Trophoblast cell (in vitro differentiated cells and primary cell): ENCODE measurements around the gene NDUFA11.
A peak's percentile ranks its signal among the peaks of the same experiment; 100 is the strongest.

ENCODE experiments used
- DNase-seq, 2 donors: peaks; one replicate each; pipeline ENCODE4 v3.0.0-alpha.2; 2016
- H2AFZ ChIP-seq: 2 replicates; pipeline ENCODE4 v1.6.1; 2013; ENCODE audit warnings: low read length, moderate library complexity, mild to moderate bottlenecking; ENCODE audit not compliant: insufficient read depth, poor library complexity
- H2AK5ac ChIP-seq: 2 replicates; pipeline ENCODE4 v1.6.1; 2013; ENCODE audit warnings: mild to moderate bottlenecking, low read length
- H2BK120ac ChIP-seq: 2 replicates; pipeline ENCODE4 v1.6.1; 2013; ENCODE audit warnings: low read length, mild to moderate bottlenecking, moderate library complexity; ENCODE audit not compliant: insufficient read depth, poor library complexity
- H2BK12ac ChIP-seq: 2 replicates; pipeline ENCODE4 v1.6.1; 2013; ENCODE audit warnings: mild to moderate bottlenecking, low read length, moderate library complexity
- H2BK5ac ChIP-seq: 2 replicates; pipeline ENCODE4 v1.6.1; 2013; ENCODE audit warnings: low read length, low read depth, moderate library complexity, mild to moderate bottlenecking; ENCODE audit not compliant: poor library complexity
- H3K14ac ChIP-seq: 2 replicates; pipeline ENCODE4 v1.6.1; 2013; ENCODE audit warnings: mild to moderate bottlenecking, low read length
- H3K18ac ChIP-seq: 2 replicates; pipeline ENCODE4 v1.6.1; 2013; ENCODE audit warnings: mild to moderate bottlenecking, low read length
- H3K23ac ChIP-seq: 2 replicates; pipeline ENCODE4 v1.6.1; 2013; ENCODE audit warnings: low read length
- H3K27ac ChIP-seq: 2 replicates; pipeline ENCODE4 v1.5.1; 2013; ENCODE audit warnings: low read depth, mild to moderate bottlenecking, inconsistent platforms, low read length, moderate library complexity
- H3K27me3 ChIP-seq: 2 replicates; pipeline ENCODE4 v1.6.1; 2013; ENCODE audit warnings: inconsistent platforms, mild to moderate bottlenecking, low read length, moderate library complexity; ENCODE audit not compliant: insufficient read depth
- H3K36me3 ChIP-seq, 2 experiments: 1 replicate in 1 of 2; 2 replicates in 1 of 2; pipeline ENCODE4 v1.6.1; 2013; ENCODE audit warnings: low read length in 2 of 2, mild to moderate bottlenecking in 2 of 2, moderate library complexity in 1 of 2; ENCODE audit not compliant: insufficient read depth in 2 of 2, control insufficient read depth in 1 of 2
- H3K4ac ChIP-seq: 2 replicates; pipeline ENCODE4 v1.6.1; 2013; ENCODE audit warnings: low read depth, mild to moderate bottlenecking, low read length, moderate library complexity
- H3K4me1 ChIP-seq, 2 experiments: 1 replicate in 1 of 2; 2 replicates in 1 of 2; pipeline ENCODE4 v1.6.1; 2013; ENCODE audit warnings: low read length in 2 of 2, mild to moderate bottlenecking in 2 of 2, moderate library complexity in 1 of 2; ENCODE audit not compliant: insufficient read depth in 2 of 2, control insufficient read depth in 1 of 2
- H3K4me2 ChIP-seq: 2 replicates; pipeline ENCODE4 v1.6.1; 2013; ENCODE audit warnings: inconsistent platforms, mild to moderate bottlenecking, low read length, moderate library complexity
- H3K4me3 ChIP-seq: 2 replicates; pipeline ENCODE4 v1.5.1; 2013; ENCODE audit warnings: mild to moderate bottlenecking, low read depth, low read length, inconsistent platforms
- H3K79me1 ChIP-seq: one replicate; pipeline ENCODE4 v1.6.1; 2013; ENCODE audit warnings: low read length
- H3K79me2 ChIP-seq: 2 replicates; pipeline ENCODE4 v1.6.1; 2013; ENCODE audit warnings: low read length, mild to moderate bottlenecking; ENCODE audit not compliant: control insufficient read depth, insufficient read depth, poor library complexity
- H3K9ac ChIP-seq: 2 replicates; pipeline ENCODE4 v1.6.1; 2013; ENCODE audit warnings: mild to moderate bottlenecking, low read length
- H3K9me3 ChIP-seq: 2 replicates; pipeline ENCODE4 v1.6.1; 2013; ENCODE audit warnings: low read depth, mild to moderate bottlenecking, control low read depth, inconsistent platforms, low read length; ENCODE audit not compliant: insufficient read depth
- H4K12ac ChIP-seq: 2 replicates; pipeline ENCODE4 v1.6.1; 2013; ENCODE audit warnings: low read depth, mild to moderate bottlenecking, low read length, moderate library complexity
- H4K8ac ChIP-seq: 2 replicates; pipeline ENCODE4 v1.6.1; 2013; ENCODE audit warnings: low read depth, mild to moderate bottlenecking, low read length, moderate library complexity
- H4K91ac ChIP-seq: one replicate; pipeline ENCODE4 v1.6.1; 2013; ENCODE audit warnings: low read depth, mild to moderate bottlenecking, low read length, moderate library complexity
- WGBS: extraction: QIAGEN DNeasy Blood & Tissue Kit; methylation state at CpG from one replicate; pipeline ENCODE4 v1.1.7; 2013; ENCODE audit warnings: missing lambda C conversion rate; ENCODE audit not compliant: insufficient read length, insufficient coverage; ENCODE audit errors: extremely low coverage; 5-methylcytosine and 5-hydroxymethylcytosine counted together

Gene NDUFA11

DNA sequence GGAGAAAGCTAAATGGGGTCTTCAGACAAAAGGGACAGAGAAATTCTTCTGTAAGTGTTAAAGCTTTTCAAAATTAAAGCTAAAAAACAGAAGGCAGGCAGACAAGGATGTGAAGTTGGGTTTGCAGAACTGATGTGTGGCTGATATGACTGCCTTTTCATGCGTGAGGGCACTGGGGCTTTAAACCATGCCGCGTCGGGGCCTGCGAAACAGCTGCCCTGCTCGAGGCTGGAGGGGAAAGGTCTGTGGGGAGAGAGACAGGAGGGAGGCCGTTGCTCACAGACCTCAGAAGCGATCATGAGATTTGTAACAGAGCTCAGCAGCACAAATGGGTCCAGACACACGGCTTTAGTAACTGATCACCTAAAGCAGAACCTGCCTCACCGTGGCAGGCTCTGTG lies 34.0 kb upstream of the NDUFA11 start:
- Histone ChIP-seq H3K27me3 (no peaks in the 10 kb centered on the region), H3K27ac (no peak overlapping the region), H2BK5ac (no peak overlapping the region), H3K79me1 (peaks cover 6% of the 10 kb centered on the region), H2AK5ac (no peak overlapping the region), H3K79me2 (no peaks in the 10 kb centered on the region), H3K9me3 (peaks cover 2% of the 10 kb centered on the region), H4K91ac (no peak overlapping the region), H4K8ac (no peak overlapping the region), H3K4me3 (no peak overlapping the region), H3K9ac (no peak overlapping the region), H3K14ac (no peak overlapping the region), H3K23ac (no peak overlapping the region), H3K4ac (no peak overlapping the region), H3K36me3 (peaks cover 42 to 56% of the 10 kb centered on the region in 2 experiments), H2AFZ (no peak overlapping the region), H4K12ac (no peak overlapping the region), H3K4me2 (no peak overlapping the region), H2BK120ac (no peak overlapping the region), H2BK12ac (no peak overlapping the region), H3K4me1 (peaks cover 20 to 22% of the 10 kb centered on the region in 2 experiments), H3K18ac (no peak overlapping the region)
- no peak for DNase-seq
- no CpG with 5 or more reads among the region's 10 CpGs for WGBS

DNA sequence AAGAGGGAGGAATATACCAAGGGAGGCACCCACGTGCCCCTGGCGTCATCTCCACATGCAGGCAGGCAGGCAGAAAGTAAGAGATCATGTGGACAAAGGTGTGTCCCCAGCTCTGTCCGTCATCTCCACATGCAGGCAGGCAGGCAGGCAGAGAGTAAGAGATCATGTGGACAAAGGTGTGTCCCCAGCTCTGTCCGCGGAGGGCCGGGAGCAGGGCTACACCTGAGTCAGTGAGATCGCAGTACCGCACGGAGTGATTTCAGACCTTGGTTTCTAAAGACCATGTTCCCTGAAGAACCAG lies 32.7 kb upstream of the NDUFA11 start:
- Histone ChIP-seq H2AFZ (no peak overlapping the region), H3K9ac (no peak overlapping the region), H4K12ac (no peak overlapping the region), H3K14ac (no peak overlapping the region), H3K18ac (peak overlapping the region; percentile 5), H3K4me3 (no peak overlapping the region), H3K27me3 (no peaks in the 10 kb centered on the region), H2BK120ac (no peak overlapping the region), H3K4me2 (no peak overlapping the region), H2BK5ac (no peak overlapping the region), H2BK12ac (no peak overlapping the region), H4K8ac (no peak overlapping the region), H3K9me3 (peaks cover 3% of the 10 kb centered on the region), H3K27ac (no peak overlapping the region), H3K4me1 (peaks cover 23 to 24% of the 10 kb centered on the region in 2 experiments), H2AK5ac (no peak overlapping the region), H3K79me2 (no peaks in the 10 kb centered on the region), H3K4ac (no peak overlapping the region), H3K23ac (no peak overlapping the region), H3K79me1 (peaks cover 6% of the 10 kb centered on the region), H3K36me3 (peaks cover 51 to 62% of the 10 kb centered on the region in 2 experiments), H4K91ac (no peak overlapping the region)
- DNase-seq: no peak
- no CpG with 5 or more reads among the region's 9 CpGs for WGBS

DNA sequence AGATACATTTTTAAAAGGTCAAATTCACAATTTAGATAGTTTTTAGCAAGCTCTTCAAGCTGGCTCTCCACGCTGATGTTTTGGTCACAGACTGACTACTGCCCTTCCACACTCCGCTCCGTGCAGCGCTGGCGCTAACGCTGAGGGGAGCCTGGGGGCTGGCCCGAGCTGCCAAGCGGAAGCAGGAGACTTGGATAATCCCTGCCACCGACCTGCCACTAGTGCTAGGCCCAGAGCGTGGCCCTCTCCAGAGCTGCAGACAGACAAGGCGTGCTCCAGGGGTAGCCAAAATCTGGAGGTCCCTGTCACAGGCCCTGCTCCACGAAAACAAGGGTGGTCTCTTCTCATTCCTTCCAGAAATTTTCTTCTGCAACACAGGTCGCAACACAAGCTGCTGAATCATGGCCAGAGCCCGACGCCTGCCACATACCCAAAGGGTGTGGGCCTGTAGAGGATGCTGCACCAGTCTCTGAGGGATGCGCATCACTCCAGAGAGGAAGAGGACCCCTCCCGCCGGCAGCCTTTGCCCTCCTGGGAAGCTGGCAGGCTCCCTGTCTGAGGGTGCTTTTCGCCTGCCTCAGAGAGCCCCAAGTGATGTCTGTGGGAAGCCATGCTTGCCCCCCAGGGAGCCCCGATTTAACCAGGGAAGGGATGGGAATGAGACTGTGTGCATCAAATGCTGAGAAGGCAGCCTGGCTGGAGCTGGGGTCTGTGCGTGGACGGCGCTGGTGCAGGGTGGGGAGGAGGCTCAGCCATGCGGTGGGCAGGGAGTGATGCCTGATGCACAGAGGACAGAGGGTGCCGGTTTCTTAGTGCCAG lies 32.1 kb upstream of the NDUFA11 start:
- peaks cover 6% of the 10 kb centered on the region for H3K79me1 ChIP-seq
- no peak overlapping the region for H3K9ac ChIP-seq

DNA sequence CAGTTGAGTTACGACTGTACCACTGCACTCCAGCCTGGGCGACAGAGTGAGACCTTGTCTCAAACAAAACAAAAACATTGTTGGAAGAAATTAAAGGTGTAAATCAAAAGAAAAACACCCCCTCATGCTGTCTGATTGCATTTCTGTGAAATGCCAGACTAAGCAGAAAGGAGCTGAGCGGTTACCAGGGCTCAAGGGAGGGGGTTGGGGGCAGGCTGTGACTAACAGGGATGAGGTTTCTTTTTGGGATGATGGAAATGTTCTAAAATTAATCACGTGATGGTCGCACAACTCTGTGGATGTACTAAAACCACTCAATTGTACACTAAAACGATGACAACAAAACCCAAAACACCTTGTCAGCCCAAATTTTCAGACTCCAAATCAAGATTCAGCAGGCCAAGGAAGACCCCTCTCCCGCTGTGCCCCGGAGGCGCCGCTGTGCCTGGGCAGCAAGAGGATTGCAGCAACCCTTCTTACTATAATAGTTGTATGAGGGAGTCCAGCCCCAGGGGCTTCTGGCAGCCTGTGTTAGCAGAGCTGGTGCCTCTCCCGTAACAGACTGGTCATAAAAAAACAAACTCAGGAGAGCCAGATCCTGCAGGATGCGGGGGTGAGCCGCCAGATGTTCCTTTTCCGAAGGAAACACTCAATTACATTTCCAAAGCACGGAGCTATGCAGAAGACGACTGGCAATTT lies 31.3 kb upstream of the NDUFA11 start:
- peaks cover 24 to 26% of the 10 kb centered on the region in 2 experiments for H3K4me1 ChIP-seq
- no peak overlapping the region for H3K4ac ChIP-seq
- no peak for DNase-seq
- WGBS: no CpG with 5 or more reads among the region's 16 CpGs
- H4K8ac ChIP-seq: no peak overlapping the region
- peak overlapping the region; percentile 4 for H3K4me2 ChIP-seq
- peaks cover 6% of the 10 kb centered on the region for H3K79me1 ChIP-seq
- no peak overlapping the region for H3K23ac ChIP-seq
- H3K79me2 ChIP-seq: no peaks in the 10 kb centered on the region
- H2AK5ac ChIP-seq: no peak overlapping the region
- peaks cover 4% of the 10 kb centered on the region for H3K9me3 ChIP-seq
- H3K36me3 ChIP-seq: peaks cover 49 to 61% of the 10 kb centered on the region in 2 experiments
- no peak overlapping the region for H3K14ac ChIP-seq
- H2BK5ac ChIP-seq: no peak overlapping the region
- H3K9ac ChIP-seq: no peak overlapping the region
- H2BK12ac ChIP-seq: no peak overlapping the region
- H4K91ac ChIP-seq: no peak overlapping the region
- H3K18ac ChIP-seq: no peak overlapping the region
- no peak overlapping the region for H3K27ac ChIP-seq
- no peak overlapping the region for H3K4me3 ChIP-seq
- H2BK120ac ChIP-seq: no peak overlapping the region
- H4K12ac ChIP-seq: no peak overlapping the region
- no peaks in the 10 kb centered on the region for H3K27me3 ChIP-seq
- no peak overlapping the region for H2AFZ ChIP-seq

More for the DNA sequence above, 32.1 kb upstream of the NDUFA11 start:
- WGBS: no CpG with 5 or more reads among the region's 25 CpGs
- no peak overlapping the region for H4K12ac ChIP-seq
- peaks cover 4% of the 10 kb centered on the region for H3K9me3 ChIP-seq
- H3K27ac ChIP-seq: no peak overlapping the region
- no peak overlapping the region for H2AK5ac ChIP-seq
- no peaks in the 10 kb centered on the region for H3K27me3 ChIP-seq
- H2BK120ac ChIP-seq: no peak overlapping the region
- H2BK5ac ChIP-seq: no peak overlapping the region
- no peak overlapping the region for H4K91ac ChIP-seq
- H4K8ac ChIP-seq: no peak overlapping the region
- H3K4ac ChIP-seq: no peak overlapping the region
- DNase-seq: no peak
- no peak overlapping the region for H3K23ac ChIP-seq
- no peak overlapping the region for H3K4me2 ChIP-seq
- H3K79me2 ChIP-seq: no peaks in the 10 kb centered on the region
- no peak overlapping the region for H2AFZ ChIP-seq
- no peak overlapping the region for H3K4me3 ChIP-seq
- peaks cover 50 to 62% of the 10 kb centered on the region in 2 experiments for H3K36me3 ChIP-seq
- H3K4me1 ChIP-seq: peaks cover 24 to 26% of the 10 kb centered on the region in 2 experiments
- no peak overlapping the region for H3K14ac ChIP-seq
- H2BK12ac ChIP-seq: no peak overlapping the region
- H3K18ac ChIP-seq: peak overlapping the region; percentile 5
